RWPE2 (cell line): Measurements from ENCODE around the gene SIPA1L3.

Experiments used
- ATAC-seq: fragments of 200-7000 bp; cut with Tn5 transposase; 3 replicates; pipeline ENCODE4 v1.9.1; 2021; ENCODE audit warnings: low read depth
- DNase-seq: peaks from one replicate; pipeline ENCODE4 v3.0.0-alpha.2; 2020; ENCODE audit warnings: low spot score
- H3K27ac ChIP-seq: fragments of 450-650 bp; 2 replicates; pipeline ENCODE4 v1.5.1; 2017; ENCODE audit warnings: mild to moderate bottlenecking; ENCODE audit not compliant: poor library complexity, severe bottlenecking
- H3K27me3 ChIP-seq: fragments of 250-450 bp; sonication (Bioruptor Pico); 2 replicates; pipeline ENCODE4 v1.5.1; 2021; ENCODE audit warnings: mild to moderate bottlenecking, moderate library complexity; ENCODE audit not compliant: insufficient read depth, poor library complexity, severe bottlenecking
- H3K36me3 ChIP-seq: fragments of 250-450 bp; sonication (Bioruptor Pico); 2 replicates; pipeline ENCODE4 v1.5.1; 2020; ENCODE audit warnings: low read depth, mild to moderate bottlenecking, moderate library complexity
- H3K4me1 ChIP-seq: fragments of 250-450 bp; sonication (Bioruptor Pico); 2 replicates; pipeline ENCODE4 v1.5.1; 2021; ENCODE audit warnings: mild to moderate bottlenecking, moderate library complexity; ENCODE audit not compliant: insufficient read depth, poor library complexity, severe bottlenecking
- H3K4me3 ChIP-seq: fragments of 250-450 bp; sonication (Bioruptor Pico); 2 replicates; pipeline ENCODE4 v1.5.1; 2021; ENCODE audit warnings: mild to moderate bottlenecking, moderate library complexity; ENCODE audit not compliant: severe bottlenecking
- H3K9me3 ChIP-seq: fragments of 250-450 bp; sonication (Bioruptor Pico); 2 replicates; pipeline ENCODE4 v1.5.1; 2021; ENCODE audit warnings: mild to moderate bottlenecking, moderate library complexity; ENCODE audit not compliant: severe bottlenecking
- TF ChIP-seq, protein P1 (sequence below): fragments of 450-650 bp; IDR thresholded peaks from one replicate; pipeline ENCODE4 v1.5.1; 2017; ENCODE audit warnings: mild to moderate bottlenecking, moderate library complexity; ENCODE audit not compliant: poor library complexity, severe bottlenecking

The SIPA1L3 gene

DNA sequence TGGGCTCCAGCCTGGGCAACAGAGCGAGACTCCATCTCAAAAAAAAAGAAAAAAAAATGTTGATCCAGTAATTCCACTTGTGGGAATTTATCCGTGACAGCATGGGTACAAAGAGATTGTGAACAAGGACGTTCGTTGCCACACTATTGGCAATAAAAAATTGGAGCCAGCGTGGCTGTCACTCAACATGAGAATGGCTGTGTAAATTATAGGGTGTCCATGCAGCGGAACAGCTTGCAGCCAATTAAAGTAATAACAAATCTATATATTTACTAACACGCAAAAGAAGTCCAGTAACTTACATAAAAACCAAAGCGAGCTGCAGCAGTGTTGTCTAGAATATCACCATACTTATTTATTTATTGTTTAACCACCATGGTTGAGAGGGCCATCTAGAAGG is 297.7 kb downstream of the SIPA1L3 start:
- no peaks in the 10 kb centered on the region for H3K27me3 ChIP-seq
- no peak overlapping the region for H3K27ac ChIP-seq
- ATAC-seq (no peak), DNase-seq (no peak)
- H3K9me3 ChIP-seq: no peaks in the 10 kb centered on the region
- H3K4me3 ChIP-seq: no peak overlapping the region
- peaks cover 54% of the 10 kb centered on the region for H3K36me3 ChIP-seq
- peaks cover 4% of the 10 kb centered on the region for H3K4me1 ChIP-seq
- TF ChIP-seq, protein P1, sequence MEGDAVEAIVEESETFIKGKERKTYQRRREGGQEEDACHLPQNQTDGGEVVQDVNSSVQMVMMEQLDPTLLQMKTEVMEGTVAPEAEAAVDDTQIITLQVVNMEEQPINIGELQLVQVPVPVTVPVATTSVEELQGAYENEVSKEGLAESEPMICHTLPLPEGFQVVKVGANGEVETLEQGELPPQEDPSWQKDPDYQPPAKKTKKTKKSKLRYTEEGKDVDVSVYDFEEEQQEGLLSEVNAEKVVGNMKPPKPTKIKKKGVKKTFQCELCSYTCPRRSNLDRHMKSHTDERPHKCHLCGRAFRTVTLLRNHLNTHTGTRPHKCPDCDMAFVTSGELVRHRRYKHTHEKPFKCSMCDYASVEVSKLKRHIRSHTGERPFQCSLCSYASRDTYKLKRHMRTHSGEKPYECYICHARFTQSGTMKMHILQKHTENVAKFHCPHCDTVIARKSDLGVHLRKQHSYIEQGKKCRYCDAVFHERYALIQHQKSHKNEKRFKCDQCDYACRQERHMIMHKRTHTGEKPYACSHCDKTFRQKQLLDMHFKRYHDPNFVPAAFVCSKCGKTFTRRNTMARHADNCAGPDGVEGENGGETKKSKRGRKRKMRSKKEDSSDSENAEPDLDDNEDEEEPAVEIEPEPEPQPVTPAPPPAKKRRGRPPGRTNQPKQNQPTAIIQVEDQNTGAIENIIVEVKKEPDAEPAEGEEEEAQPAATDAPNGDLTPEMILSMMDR: no peak

DNA sequence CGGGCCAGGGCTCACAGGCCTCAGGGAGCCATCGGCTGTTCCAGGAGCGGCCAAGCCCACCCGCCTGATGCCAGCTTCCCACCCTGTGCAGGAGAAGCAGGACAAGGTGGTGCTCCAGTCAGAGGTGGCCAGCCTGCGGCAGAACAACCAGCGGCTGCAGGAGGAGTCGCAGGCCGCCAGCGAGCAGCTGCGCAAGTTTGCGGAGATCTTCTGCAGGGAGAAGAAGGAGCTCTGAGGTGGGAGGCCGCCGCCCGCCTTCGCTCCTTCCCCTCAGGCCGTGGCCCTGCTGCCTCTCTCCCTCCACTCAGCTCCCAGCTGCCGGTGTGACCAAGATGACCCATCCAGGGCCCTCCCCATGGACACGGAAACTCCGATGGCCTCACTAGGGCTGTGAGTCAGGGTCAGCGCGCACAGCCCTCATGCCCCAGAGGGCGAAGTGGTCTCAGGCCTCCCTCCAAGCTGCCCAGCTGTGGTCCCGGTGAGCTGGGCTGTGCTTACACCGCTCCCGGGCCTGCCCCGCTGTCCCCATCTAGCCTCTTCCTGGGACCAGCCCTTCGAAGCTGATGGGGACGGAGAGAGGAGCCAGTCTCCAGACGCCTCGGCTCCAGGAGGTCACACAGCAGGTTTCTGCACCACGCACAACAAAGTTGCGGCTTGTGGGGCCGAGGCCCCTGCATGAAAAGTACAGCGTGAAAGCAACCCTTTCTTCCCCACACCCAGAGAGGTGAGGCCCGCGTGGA is 299.2 kb downstream of the SIPA1L3 start:
- no peaks in the 10 kb centered on the region for H3K27me3 ChIP-seq
- DNase-seq (no peak), ATAC-seq (no peak)
- peaks cover 43% of the 10 kb centered on the region for H3K36me3 ChIP-seq
- TF ChIP-seq, protein P1: no peak
- peaks cover 8% of the 10 kb centered on the region for H3K4me1 ChIP-seq
- H3K27ac ChIP-seq: no peak overlapping the region
- no peaks in the 10 kb centered on the region for H3K9me3 ChIP-seq
- no peak overlapping the region for H3K4me3 ChIP-seq

DNA sequence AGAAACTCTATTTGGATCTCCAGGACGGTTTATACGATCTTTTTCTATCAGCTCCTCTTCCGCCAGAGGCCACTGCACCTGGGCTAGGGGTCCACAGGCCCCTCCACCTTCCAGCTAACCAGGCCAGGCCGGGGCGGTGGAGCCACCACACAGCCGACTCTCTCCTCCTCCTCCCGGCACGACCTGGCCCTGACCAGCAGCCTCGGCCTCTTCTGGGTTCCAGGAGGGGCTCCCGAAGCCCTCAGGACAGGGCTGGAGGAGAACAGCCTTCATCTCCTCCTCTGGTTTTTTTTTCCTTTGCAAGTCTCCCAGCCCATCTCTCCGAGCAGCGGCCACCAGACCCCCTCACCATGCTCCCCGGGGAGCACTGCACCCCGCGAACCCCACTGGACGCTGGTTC is 299.9 kb downstream of the SIPA1L3 start:
- no peak for ATAC-seq
- no peak for DNase-seq
- Histone ChIP-seq H3K4me1 (peaks cover 8% of the 10 kb centered on the region), H3K27me3 (no peaks in the 10 kb centered on the region), H3K36me3 (peaks cover 35% of the 10 kb centered on the region), H3K27ac (no peak overlapping the region), H3K9me3 (no peaks in the 10 kb centered on the region), H3K4me3 (no peak overlapping the region)
- TF ChIP-seq, protein P1: no peak

DNA sequence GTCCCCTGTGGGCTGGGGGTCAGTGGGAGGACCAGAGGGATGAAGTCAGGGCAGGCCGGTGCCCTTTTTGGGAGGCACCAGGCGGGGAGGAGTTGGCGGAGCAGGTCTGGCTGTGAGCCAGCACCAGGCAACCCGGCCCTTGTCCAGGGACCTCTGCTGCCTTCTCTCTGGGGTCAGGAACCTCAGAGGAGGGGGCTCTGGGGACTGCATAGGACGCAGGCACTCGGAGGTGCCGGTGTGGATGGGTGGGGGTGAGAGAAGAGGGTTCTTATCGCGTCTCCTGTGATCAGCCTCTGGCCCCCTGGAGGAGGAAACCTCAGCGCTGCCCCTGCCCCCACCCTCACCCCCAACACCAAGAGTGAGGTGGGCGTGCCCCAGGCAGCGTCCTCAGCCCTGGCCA is 300.5 kb downstream of the SIPA1L3 start:
- DNase-seq: no peak
- peaks cover 29% of the 10 kb centered on the region for H3K36me3 ChIP-seq

DNA sequence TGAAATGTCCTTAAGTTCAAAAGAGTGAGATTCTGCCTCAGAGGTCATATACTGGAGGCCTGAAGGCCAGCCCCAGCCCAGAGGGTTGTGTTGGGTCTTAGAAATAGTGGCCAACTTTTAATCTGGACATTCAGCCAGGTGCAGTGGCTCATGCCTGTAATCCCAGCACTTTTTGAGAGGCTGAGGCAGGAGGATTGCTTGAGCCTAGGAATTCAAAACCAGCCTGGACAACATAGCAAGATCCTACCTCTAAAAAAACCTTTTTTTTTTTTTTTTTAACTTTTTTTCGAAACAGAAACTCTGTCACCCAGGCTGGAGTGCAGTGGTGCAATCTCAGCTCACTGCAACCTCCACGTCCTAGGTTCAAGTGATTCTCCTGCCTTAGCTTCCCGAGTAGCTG is 301.6 kb downstream of the SIPA1L3 start:
- no peaks in the 10 kb centered on the region for H3K9me3 ChIP-seq
- peaks cover 21% of the 10 kb centered on the region for H3K36me3 ChIP-seq
- H3K27me3 ChIP-seq: no peaks in the 10 kb centered on the region
- H3K4me1 ChIP-seq: peaks cover 8% of the 10 kb centered on the region
- H3K27ac ChIP-seq: no peak overlapping the region
- H3K4me3 ChIP-seq: no peak overlapping the region
- TF ChIP-seq, protein P1: no peak
- ATAC-seq (no peak), DNase-seq (no peak)

More for the DNA sequence above, 300.5 kb downstream of the SIPA1L3 start:
- ATAC-seq: no peak
- no peaks in the 10 kb centered on the region for H3K9me3 ChIP-seq
- no peaks in the 10 kb centered on the region for H3K27me3 ChIP-seq
- TF ChIP-seq, protein P1: no peak
- no peak overlapping the region for H3K27ac ChIP-seq
- H3K4me1 ChIP-seq: peaks cover 8% of the 10 kb centered on the region
- H3K4me3 ChIP-seq: no peak overlapping the region
